Loucy (cell line): ENCODE data around the gene TTYH3.

Source experiments
- EZH2phosphoT487 ChIP-seq: fragments of 200-600 bp; IDR thresholded peaks from 2 replicates; pipeline ENCODE4 v1.6.1; 2018; ENCODE audit warnings: antibody characterized with exemption, mild to moderate bottlenecking, moderate library complexity, borderline replicate concordance
- TF ChIP-seq, protein P1 (sequence below): fragments of 200-600 bp; sonication (generic); conservative IDR thresholded peaks from 2 replicates; pipeline ENCODE4 v1.5.1; 2014; ENCODE audit warnings: mild to moderate bottlenecking, antibody characterized with exemption, low read length

- TF ChIP-seq, protein P1, sequence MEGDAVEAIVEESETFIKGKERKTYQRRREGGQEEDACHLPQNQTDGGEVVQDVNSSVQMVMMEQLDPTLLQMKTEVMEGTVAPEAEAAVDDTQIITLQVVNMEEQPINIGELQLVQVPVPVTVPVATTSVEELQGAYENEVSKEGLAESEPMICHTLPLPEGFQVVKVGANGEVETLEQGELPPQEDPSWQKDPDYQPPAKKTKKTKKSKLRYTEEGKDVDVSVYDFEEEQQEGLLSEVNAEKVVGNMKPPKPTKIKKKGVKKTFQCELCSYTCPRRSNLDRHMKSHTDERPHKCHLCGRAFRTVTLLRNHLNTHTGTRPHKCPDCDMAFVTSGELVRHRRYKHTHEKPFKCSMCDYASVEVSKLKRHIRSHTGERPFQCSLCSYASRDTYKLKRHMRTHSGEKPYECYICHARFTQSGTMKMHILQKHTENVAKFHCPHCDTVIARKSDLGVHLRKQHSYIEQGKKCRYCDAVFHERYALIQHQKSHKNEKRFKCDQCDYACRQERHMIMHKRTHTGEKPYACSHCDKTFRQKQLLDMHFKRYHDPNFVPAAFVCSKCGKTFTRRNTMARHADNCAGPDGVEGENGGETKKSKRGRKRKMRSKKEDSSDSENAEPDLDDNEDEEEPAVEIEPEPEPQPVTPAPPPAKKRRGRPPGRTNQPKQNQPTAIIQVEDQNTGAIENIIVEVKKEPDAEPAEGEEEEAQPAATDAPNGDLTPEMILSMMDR = no peak
- TF ChIP-seq EZH2phosphoT487 = no peak
Measured at GRCh38 chr7:2650451-2650850, 18.7 kb downstream of the TTYH3 start.
